Mesenchymal stem cell (in vitro differentiated cells and primary cell): Measurements from ENCODE around the gene LGR5.

Experiments used
- DNase-seq: peaks from one replicate; pipeline ENCODE4 v3.0.0-alpha.2; 2013
- H2AFZ ChIP-seq: one replicate; pipeline ENCODE4 v1.6.1; 2013; ENCODE audit warnings: low read depth, mild to moderate bottlenecking, control low read depth, inconsistent platforms, low read length, moderate library complexity
- H2AK5ac ChIP-seq: 2 replicates; pipeline ENCODE4 v1.6.1; 2013; ENCODE audit warnings: low read length, moderate library complexity, mild to moderate bottlenecking, inconsistent platforms; ENCODE audit not compliant: severe bottlenecking
- H2BK120ac ChIP-seq: one replicate; pipeline ENCODE4 v1.6.1; 2013; ENCODE audit warnings: low read depth, mild to moderate bottlenecking, inconsistent platforms, low read length, moderate library complexity
- H2BK12ac ChIP-seq, 2 experiments: one replicate each; pipeline ENCODE4 v1.6.1; 2013; ENCODE audit warnings: inconsistent platforms in 2 of 2, low read length in 2 of 2, mild to moderate bottlenecking in 2 of 2, moderate library complexity in 2 of 2, control low read depth in 1 of 2
- H2BK15ac ChIP-seq: one replicate; pipeline ENCODE4 v1.6.1; 2013; ENCODE audit warnings: mild to moderate bottlenecking, low read depth, inconsistent platforms; ENCODE audit not compliant: poor library complexity, severe bottlenecking
- H2BK5ac ChIP-seq: 2 replicates; pipeline ENCODE4 v1.6.1; 2013; ENCODE audit warnings: low read depth, mild to moderate bottlenecking, low read length, control low read depth, inconsistent platforms; ENCODE audit not compliant: poor library complexity, severe bottlenecking
- H3K14ac ChIP-seq, 2 experiments: one replicate each; pipeline ENCODE4 v1.6.1; 2013; ENCODE audit warnings: inconsistent platforms in 2 of 2, low read length in 2 of 2, control low read depth in 1 of 2, mild to moderate bottlenecking in 1 of 2, moderate library complexity in 1 of 2
- H3K18ac ChIP-seq, 2 experiments: one replicate each; pipeline ENCODE4 v1.6.1; 2013; ENCODE audit warnings: inconsistent platforms in 2 of 2, low read length in 2 of 2, control low read depth in 1 of 2, low read depth in 1 of 2, mild to moderate bottlenecking in 1 of 2
- H3K23ac ChIP-seq, 2 experiments: one replicate each; pipeline ENCODE4 v1.6.1; 2013; ENCODE audit warnings: inconsistent platforms in 2 of 2, low read length in 2 of 2, mild to moderate bottlenecking in 2 of 2, moderate library complexity in 2 of 2, control low read depth in 1 of 2
- H3K27ac ChIP-seq: 2 replicates; pipeline ENCODE4 v1.5.1; 2013; ENCODE audit warnings: mild to moderate bottlenecking, moderate library complexity, low read length, control low read depth, inconsistent platforms; ENCODE audit not compliant: poor library complexity, severe bottlenecking
- H3K27me3 ChIP-seq, 2 experiments: 2 replicates each; pipeline versions ENCODE4 v1.6.1 to v1.7.0; 2013; ENCODE audit warnings: low read length in 2 of 2, mild to moderate bottlenecking in 2 of 2, moderate library complexity in 2 of 2, control low read depth in 1 of 2, inconsistent platforms in 1 of 2; ENCODE audit not compliant: control insufficient read depth in 1 of 2, insufficient read depth in 1 of 2
- H3K36me3 ChIP-seq, 2 experiments: 2 replicates each; pipeline versions ENCODE4 v1.6.1 to v1.7.0; 2013; ENCODE audit warnings: low read length in 2 of 2, control low read depth in 1 of 2, inconsistent platforms in 1 of 2, low read depth in 1 of 2, mild to moderate bottlenecking in 1 of 2; ENCODE audit not compliant: insufficient read depth in 2 of 2, control insufficient read depth in 1 of 2
- H3K4ac ChIP-seq, 2 experiments: one replicate each; pipeline ENCODE4 v1.6.1; 2013; ENCODE audit warnings: inconsistent platforms in 2 of 2, low read length in 2 of 2, mild to moderate bottlenecking in 2 of 2, moderate library complexity in 2 of 2, control low read depth in 1 of 2, low read depth in 1 of 2
- H3K4me1 ChIP-seq: 2 replicates; pipeline ENCODE4 v1.6.1; 2013; ENCODE audit warnings: low read depth, low read length, control low read depth; ENCODE audit not compliant: control insufficient read depth, insufficient read depth
- H3K4me2 ChIP-seq: 2 replicates; pipeline ENCODE4 v1.6.1; 2013; ENCODE audit warnings: low read length, mild to moderate bottlenecking, inconsistent platforms; ENCODE audit not compliant: poor library complexity, severe bottlenecking
- H3K4me3 ChIP-seq, 2 experiments: 2 replicates each; pipeline versions ENCODE4 v1.5.1 to v1.7.0; 2013; ENCODE audit warnings: low read length in 2 of 2, mild to moderate bottlenecking in 2 of 2, control low read depth in 1 of 2, low read depth in 1 of 2; ENCODE audit not compliant: insufficient read depth in 1 of 2
- H3K79me1 ChIP-seq: replicated peaks from 2 replicates; pipeline ENCODE4 v1.6.1; 2013; ENCODE audit warnings: mild to moderate bottlenecking, control low read depth, low read length, inconsistent platforms; ENCODE audit not compliant: poor library complexity, severe bottlenecking
- H3K9ac ChIP-seq: 2 replicates; pipeline ENCODE4 v1.7.0; 2013; ENCODE audit warnings: mild to moderate bottlenecking, low read length, moderate library complexity
- H3K9me3 ChIP-seq: 2 replicates; pipeline ENCODE4 v1.7.0; 2013; ENCODE audit warnings: mild to moderate bottlenecking, low read length; ENCODE audit not compliant: control insufficient read depth
- H4K8ac ChIP-seq: one replicate; pipeline ENCODE4 v1.6.1; 2013; ENCODE audit warnings: inconsistent platforms, mild to moderate bottlenecking, low read length, moderate library complexity
- H4K91ac ChIP-seq: one replicate; pipeline ENCODE4 v1.6.1; 2013; ENCODE audit warnings: mild to moderate bottlenecking, low read length, inconsistent platforms
- WGBS: methylation state at CpG from one replicate; pipeline ENCODE4 v1.1.7; 2013; ENCODE audit warnings: mixed read lengths; 5-methylcytosine and 5-hydroxymethylcytosine counted together

LGR5 gene

GRCh38 chr12:71536279-71536938 is 96.8 kb downstream of the LGR5 start:
- H3K9ac ChIP-seq: no peak overlapping the region
- no peak for DNase-seq
- no peak overlapping the region for H4K91ac ChIP-seq
- H2BK15ac ChIP-seq: no peak overlapping the region
- no peak overlapping the region for H3K4me2 ChIP-seq
- no peak overlapping the region for H3K4me3 ChIP-seq
- peaks cover 0 to 3% of the 10 kb centered on the region in 2 experiments for H3K27me3 ChIP-seq
- no peaks in the 10 kb centered on the region for H3K79me1 ChIP-seq
- H2BK120ac ChIP-seq: no peak overlapping the region
- no peak overlapping the region for H3K27ac ChIP-seq
- H4K8ac ChIP-seq: no peak overlapping the region
- H3K4me1 ChIP-seq: no peaks in the 10 kb centered on the region
- no peak overlapping the region for H2BK5ac ChIP-seq
- 67% methylated on average over 1 of the region's 2 CpGs for WGBS
- no peak overlapping the region for H3K4ac ChIP-seq
- no peaks in the 10 kb centered on the region for H3K9me3 ChIP-seq
- H2AK5ac ChIP-seq: no peak overlapping the region
- H3K36me3 ChIP-seq: no peaks in the 10 kb centered on the region
- no peak overlapping the region for H2BK12ac ChIP-seq
- no peak overlapping the region for H3K14ac ChIP-seq
- H3K23ac ChIP-seq: no peak overlapping the region
- no peak overlapping the region for H3K18ac ChIP-seq
- no peak overlapping the region for H2AFZ ChIP-seq

DNA sequence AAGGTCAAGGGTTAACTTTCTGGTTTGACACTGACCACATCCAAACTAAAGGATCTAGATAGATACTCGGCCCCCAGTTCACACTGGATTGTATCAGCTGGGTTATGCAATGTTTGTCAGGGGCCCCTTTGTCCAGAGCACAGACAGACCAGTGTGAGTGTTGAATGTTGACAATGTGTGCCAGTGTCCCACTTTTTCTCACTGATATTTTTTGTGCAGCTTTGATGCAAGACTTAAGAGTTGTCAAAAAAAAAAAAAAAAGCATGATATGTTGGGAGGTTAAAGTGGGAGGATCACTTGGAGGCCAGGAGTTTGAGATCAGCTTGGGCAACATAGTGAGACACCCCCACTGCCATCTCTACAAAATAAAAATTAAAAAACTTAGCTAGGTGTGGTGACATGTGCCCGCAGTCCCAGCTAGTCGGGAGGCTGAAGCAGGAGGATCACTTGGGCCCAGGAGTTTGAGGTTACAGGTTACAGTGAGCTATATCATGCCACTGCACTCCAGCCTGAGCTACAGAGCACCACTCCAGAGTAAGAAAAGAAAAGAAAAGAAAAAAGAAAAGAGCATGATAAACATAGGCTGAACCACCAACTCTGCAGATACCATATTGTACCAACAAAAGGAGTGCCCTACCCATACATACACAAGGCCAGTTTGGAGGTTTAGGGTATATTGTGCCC is 97.5 kb downstream of the LGR5 start:
- Histone ChIP-seq H3K79me1 (no peaks in the 10 kb centered on the region), H3K18ac (no peak overlapping the region), H3K9me3 (no peaks in the 10 kb centered on the region), H2BK12ac (no peak overlapping the region), H2BK120ac (no peak overlapping the region), H2AK5ac (no peak overlapping the region), H3K36me3 (no peaks in the 10 kb centered on the region), H3K23ac (no peak overlapping the region), H2BK5ac (no peak overlapping the region), H3K14ac (no peak overlapping the region), H3K4ac (no peak overlapping the region), H3K4me2 (no peak overlapping the region), H4K91ac (no peak overlapping the region), H3K4me3 (no peak overlapping the region), H4K8ac (no peak overlapping the region), H2BK15ac (no peak overlapping the region), H2AFZ (no peak overlapping the region), H3K27me3 (peaks cover 0 to 10% of the 10 kb centered on the region in 2 experiments), H3K9ac (no peak overlapping the region), H3K27ac (no peak overlapping the region), H3K4me1 (no peaks in the 10 kb centered on the region)
- no peak for DNase-seq
- WGBS: 76% methylated on average over 3 of the region's 3 CpGs

- no peak overlapping the region for H2BK5ac ChIP-seq
- no peak overlapping the region for H3K4ac ChIP-seq
- WGBS: no CpG with 5 or more reads among the region's 3 CpGs
- H2BK15ac ChIP-seq: no peak overlapping the region
- H3K9me3 ChIP-seq: no peaks in the 10 kb centered on the region
- no peak overlapping the region for H3K4me3 ChIP-seq
- no peak overlapping the region for H2BK12ac ChIP-seq
- H3K27me3 ChIP-seq: peaks cover 0 to 23% of the 10 kb centered on the region in 2 experiments
- H3K23ac ChIP-seq: no peak overlapping the region
- H4K8ac ChIP-seq: no peak overlapping the region
- H3K4me1 ChIP-seq: no peaks in the 10 kb centered on the region
- H2AK5ac ChIP-seq: no peak overlapping the region
- no peak overlapping the region for H4K91ac ChIP-seq
- H2BK120ac ChIP-seq: no peak overlapping the region
- no peak for DNase-seq
- no peak overlapping the region for H2AFZ ChIP-seq
- H3K9ac ChIP-seq: no peak overlapping the region
- H3K14ac ChIP-seq: no peak overlapping the region
- H3K4me2 ChIP-seq: no peak overlapping the region
- H3K36me3 ChIP-seq: no peaks in the 10 kb centered on the region
- H3K27ac ChIP-seq: no peak overlapping the region
- H3K18ac ChIP-seq: no peak overlapping the region
- H3K79me1 ChIP-seq: no peaks in the 10 kb centered on the region
Observed at GRCh38 chr12:71538807-71539206, 99.2 kb downstream of the LGR5 start.

- no peak overlapping the region for H4K8ac ChIP-seq
- no peak overlapping the region for H3K14ac ChIP-seq
- H2BK5ac ChIP-seq: no peak overlapping the region
- no peak overlapping the region for H2BK15ac ChIP-seq
- H3K4me2 ChIP-seq: no peak overlapping the region
- H2AK5ac ChIP-seq: no peak overlapping the region
- no peak overlapping the region for H4K91ac ChIP-seq
- no peaks in the 10 kb centered on the region for H3K9me3 ChIP-seq
- no CpG with 5 or more reads among the region's 1 CpG for WGBS
- no peak overlapping the region for H2BK12ac ChIP-seq
- no peak overlapping the region for H3K27ac ChIP-seq
- no peak overlapping the region for H3K4me3 ChIP-seq
- no peak overlapping the region for H2AFZ ChIP-seq
- H3K36me3 ChIP-seq: no peaks in the 10 kb centered on the region
- no peak overlapping the region for H2BK120ac ChIP-seq
- H3K4ac ChIP-seq: no peak overlapping the region
- DNase-seq: no peak
- no peaks in the 10 kb centered on the region for H3K79me1 ChIP-seq
- no peaks in the 10 kb centered on the region for H3K4me1 ChIP-seq
- no peak overlapping the region for H3K18ac ChIP-seq
- H3K23ac ChIP-seq: no peak overlapping the region
- peaks cover 0 to 25% of the 10 kb centered on the region in 2 experiments for H3K27me3 ChIP-seq
- no peak overlapping the region for H3K9ac ChIP-seq
Observed at GRCh38 chr12:71541583-71541982, 102.0 kb downstream of the LGR5 start.
